ENCODE measurements around the gene MFSD11.
"Not testable (repeated sequence)": the region's sequence is repeated elsewhere in the genome, so short reads cannot be mapped to it uniquely, and the experiment has no call there.

The MFSD11 gene

GRCh38 chr17:76797241-76797840 lies 59.4 kb downstream of the MFSD11 start:
- no peak for DNase-seq (ENCODE audit: low spot score)

GRCh38 chr17:76801706-76802105 lies 63.8 kb downstream of the MFSD11 start:
- DNase-seq (ENCODE audit: low spot score) = no peak

- DNase-seq (ENCODE audit: low spot score) = no peak
Measured at GRCh38 chr17:76805319-76805718, 67.4 kb downstream of the MFSD11 start.

GRCh38 chr17:76806151-76806550 lies 68.2 kb downstream of the MFSD11 start:
- DNase-seq (ENCODE audit: low spot score) = not testable (repeated sequence)

- DNase-seq (ENCODE audit: low spot score) = not testable (repeated sequence)
Measured at GRCh38 chr17:76806767-76807166, 68.8 kb downstream of the MFSD11 start.

GRCh38 chr17:76808326-76808725 lies 70.4 kb downstream of the MFSD11 start:
- DNase-seq (ENCODE audit: low spot score) = no peak

- no peak for DNase-seq (ENCODE audit: low spot score)
Measured at GRCh38 chr17:76810956-76811355, 73.0 kb downstream of the MFSD11 start.

- no peak for DNase-seq (ENCODE audit: low spot score)
Measured at GRCh38 chr17:76811834-76812233, 73.9 kb downstream of the MFSD11 start.

GRCh38 chr17:76812263-76812662 lies 74.3 kb downstream of the MFSD11 start:
- DNase-seq (ENCODE audit: low spot score) = no peak

- no peak for DNase-seq (ENCODE audit: low spot score)
Measured at GRCh38 chr17:76812968-76813367, 75.0 kb downstream of the MFSD11 start.

- not testable (repeated sequence) for DNase-seq (ENCODE audit: low spot score)
Measured at GRCh38 chr17:76815907-76816589, 78.1 kb downstream of the MFSD11 start.

- DNase-seq (ENCODE audit: low spot score) = peak; percentile 78
Measured at GRCh38 chr17:76816590-76817135, 78.7 kb downstream of the MFSD11 start.

- DNase-seq (ENCODE audit: low spot score) = no peak
Measured at GRCh38 chr17:76820039-76820438, 82.1 kb downstream of the MFSD11 start.

- no peak for DNase-seq (ENCODE audit: low spot score)
Measured at GRCh38 chr17:76820561-76820960, 82.6 kb downstream of the MFSD11 start.

GRCh38 chr17:76822184-76822778 lies 84.4 kb downstream of the MFSD11 start:
- no peak for DNase-seq (ENCODE audit: low spot score)

- no peak for DNase-seq (ENCODE audit: low spot score)
Measured at GRCh38 chr17:76824093-76824492, 86.2 kb downstream of the MFSD11 start.

GRCh38 chr17:76826330-76827068 lies 88.6 kb downstream of the MFSD11 start:
- DNase-seq (ENCODE audit: low spot score) = no peak

- no peak for DNase-seq (ENCODE audit: low spot score)
Measured at GRCh38 chr17:76827736-76828135, 89.8 kb downstream of the MFSD11 start.
